Measurements from ENCODE around the gene CFAP69.

Gene CFAP69

DNA sequence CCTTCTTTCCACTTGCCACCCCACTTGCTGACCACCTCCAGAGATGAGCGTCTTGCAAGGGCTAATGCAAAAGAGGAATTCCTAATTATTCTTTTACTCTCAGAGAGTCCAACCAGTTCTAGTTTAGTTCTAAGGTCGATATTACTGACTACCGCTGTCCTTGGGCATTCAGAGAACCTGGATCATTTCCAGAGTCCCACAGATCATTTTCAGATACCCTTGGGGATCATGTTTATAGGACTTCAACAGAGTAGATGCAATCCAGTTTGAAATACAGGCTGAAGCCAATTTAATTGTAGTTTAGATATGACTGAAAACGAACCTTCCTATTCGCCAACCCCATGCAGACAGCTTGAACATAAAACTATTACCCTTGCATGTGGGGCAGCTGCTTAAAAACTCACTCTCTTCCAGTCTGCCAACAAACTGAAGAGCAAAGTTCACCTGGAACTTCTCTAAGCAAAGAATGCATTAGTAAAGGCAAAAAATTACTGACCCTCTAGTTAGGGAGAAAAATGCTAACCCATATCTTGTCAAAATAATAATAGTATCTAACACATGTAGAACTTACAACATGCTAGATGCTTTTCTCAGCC is 22.4 kb downstream of the CFAP69 start:
- no peak overlapping the region for H3K4me3 ChIP-seq (ENCODE audit: low read depth, low read length)
- TF ChIP-seq, protein P1, sequence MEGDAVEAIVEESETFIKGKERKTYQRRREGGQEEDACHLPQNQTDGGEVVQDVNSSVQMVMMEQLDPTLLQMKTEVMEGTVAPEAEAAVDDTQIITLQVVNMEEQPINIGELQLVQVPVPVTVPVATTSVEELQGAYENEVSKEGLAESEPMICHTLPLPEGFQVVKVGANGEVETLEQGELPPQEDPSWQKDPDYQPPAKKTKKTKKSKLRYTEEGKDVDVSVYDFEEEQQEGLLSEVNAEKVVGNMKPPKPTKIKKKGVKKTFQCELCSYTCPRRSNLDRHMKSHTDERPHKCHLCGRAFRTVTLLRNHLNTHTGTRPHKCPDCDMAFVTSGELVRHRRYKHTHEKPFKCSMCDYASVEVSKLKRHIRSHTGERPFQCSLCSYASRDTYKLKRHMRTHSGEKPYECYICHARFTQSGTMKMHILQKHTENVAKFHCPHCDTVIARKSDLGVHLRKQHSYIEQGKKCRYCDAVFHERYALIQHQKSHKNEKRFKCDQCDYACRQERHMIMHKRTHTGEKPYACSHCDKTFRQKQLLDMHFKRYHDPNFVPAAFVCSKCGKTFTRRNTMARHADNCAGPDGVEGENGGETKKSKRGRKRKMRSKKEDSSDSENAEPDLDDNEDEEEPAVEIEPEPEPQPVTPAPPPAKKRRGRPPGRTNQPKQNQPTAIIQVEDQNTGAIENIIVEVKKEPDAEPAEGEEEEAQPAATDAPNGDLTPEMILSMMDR (conservative IDR thresholded peaks at IDR 0.05; ENCODE audit: low read depth, low read length): no peak
- no peak for DNase-seq (ENCODE audit: low read depth)

DNA sequence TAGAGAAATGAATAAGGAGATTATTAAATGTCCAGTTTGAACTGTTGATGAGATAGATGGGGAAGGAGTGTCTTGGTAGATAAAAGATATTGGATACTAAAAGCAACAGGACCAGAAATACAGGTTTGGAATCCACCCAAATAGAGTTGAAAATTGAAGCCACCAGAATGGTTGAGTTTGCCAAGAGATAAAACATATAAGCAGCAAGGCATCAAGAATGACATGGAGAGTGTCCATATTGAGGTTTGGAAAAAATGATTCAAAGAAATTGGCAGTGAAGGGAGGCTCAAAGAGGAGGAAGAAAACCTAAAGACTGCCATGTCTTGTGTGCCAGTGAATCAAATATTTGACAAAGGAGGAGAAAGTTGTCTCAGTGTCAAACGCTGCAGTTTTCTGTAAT is 24.2 kb downstream of the CFAP69 start:
- TF ChIP-seq, protein P1 (conservative IDR thresholded peaks at IDR 0.05; ENCODE audit: low read depth, low read length): no peak
- no peak overlapping the region for H3K4me3 ChIP-seq (ENCODE audit: low read depth, low read length)
- DNase-seq (ENCODE audit: low read depth): no peak

DNA sequence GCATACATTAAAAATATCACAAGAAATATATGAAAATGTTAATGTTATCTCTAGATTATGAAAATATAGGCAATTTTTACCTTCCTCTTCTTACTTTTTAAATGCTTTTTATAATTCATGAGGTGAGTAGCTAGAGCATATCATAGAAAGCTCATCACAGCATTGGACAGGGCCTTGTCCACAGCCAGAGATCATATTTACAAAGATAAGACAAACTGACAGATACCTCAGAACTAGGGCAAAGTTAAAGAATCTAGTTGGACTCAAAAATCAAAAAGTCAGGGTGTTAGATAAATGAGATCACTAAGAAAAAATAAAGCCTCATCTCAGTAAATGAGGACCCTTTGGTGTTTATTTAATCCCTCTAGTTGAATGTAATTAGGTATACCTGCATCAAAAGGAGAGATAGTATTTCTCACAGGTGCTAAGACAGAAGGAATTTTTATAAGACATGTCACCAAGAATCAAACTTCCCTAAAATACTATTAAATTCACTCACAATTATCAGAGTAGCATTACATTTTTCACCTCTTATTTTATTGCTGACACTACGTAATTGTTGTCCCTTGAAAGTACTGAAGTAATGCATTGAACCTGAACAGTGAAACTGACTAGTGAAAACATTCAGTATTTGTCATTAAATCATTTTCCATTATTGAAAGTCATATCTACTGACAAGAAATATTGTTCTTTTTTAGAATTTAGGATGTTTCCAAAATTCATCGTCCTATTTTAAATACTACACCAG is 25.6 kb downstream of the CFAP69 start:
- TF ChIP-seq, protein P1 (conservative IDR thresholded peaks at IDR 0.05; ENCODE audit: low read depth, low read length): no peak
- H3K4me3 ChIP-seq (ENCODE audit: low read depth, low read length): no peak overlapping the region
- DNase-seq (ENCODE audit: low read depth): no peak

DNA sequence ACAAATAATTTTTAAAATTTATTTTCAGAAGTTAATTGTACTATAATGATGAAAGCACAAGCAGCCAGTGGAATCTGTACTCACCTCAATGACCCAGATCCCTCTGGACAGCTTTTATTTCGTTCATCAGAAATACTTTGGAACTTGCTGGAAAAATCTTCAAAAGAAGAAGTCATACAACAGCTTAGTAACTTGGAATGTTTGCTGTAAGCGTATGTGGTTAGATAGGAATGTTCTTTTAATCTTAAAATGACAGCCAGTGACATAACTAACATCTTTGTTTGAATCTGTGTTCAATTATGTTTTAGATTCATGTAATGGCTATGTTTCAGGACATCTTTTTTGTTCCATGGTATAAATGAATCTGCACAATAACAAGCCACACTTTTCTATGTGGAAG is 26.8 kb downstream of the CFAP69 start:
- H3K4me3 ChIP-seq (ENCODE audit: low read depth, low read length): no peak overlapping the region
- TF ChIP-seq, protein P1 (conservative IDR thresholded peaks at IDR 0.05; ENCODE audit: low read depth, low read length): no peak
- DNase-seq (ENCODE audit: low read depth): peak; percentile 69

DNA sequence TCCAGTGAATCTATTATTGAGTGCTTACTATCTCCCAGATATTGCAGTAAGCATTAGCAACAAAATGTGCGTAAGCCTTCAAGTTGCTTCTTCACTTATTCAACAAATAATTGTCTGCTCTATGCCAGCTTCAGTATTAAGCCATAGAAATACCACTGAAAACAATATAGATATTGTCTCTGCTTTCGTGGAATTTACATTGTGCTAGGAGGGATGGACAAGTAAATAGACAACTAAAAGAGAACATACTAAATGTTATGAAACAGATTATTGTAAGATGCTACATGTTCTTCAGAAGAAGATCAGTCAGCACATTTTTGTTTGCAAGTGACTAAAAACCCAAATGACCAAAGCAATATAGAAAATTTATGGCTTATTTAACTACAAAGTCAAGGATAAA is 27.3 kb downstream of the CFAP69 start:
- TF ChIP-seq, protein P1 (conservative IDR thresholded peaks at IDR 0.05; ENCODE audit: low read depth, low read length): no peak
- H3K4me3 ChIP-seq (ENCODE audit: low read depth, low read length): no peak overlapping the region
- DNase-seq (ENCODE audit: low read depth): no peak

DNA sequence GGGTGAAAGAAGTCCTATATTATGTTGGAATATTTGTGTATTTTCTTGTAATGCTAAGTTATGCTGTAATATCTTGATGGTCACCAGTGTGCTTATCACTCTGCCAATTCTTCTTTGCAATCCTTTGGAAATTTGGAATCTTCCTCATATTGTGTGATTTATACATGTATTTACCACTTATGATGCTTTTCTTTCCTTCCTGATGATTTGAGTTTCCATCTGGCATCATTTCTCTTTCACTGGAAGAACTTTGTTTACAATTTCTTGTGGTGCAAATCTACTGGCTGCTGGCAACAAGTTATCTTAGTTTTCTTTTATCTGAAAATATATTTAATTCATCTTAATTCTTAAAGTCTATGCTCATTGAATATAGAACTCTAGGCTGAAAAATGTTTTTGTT is 29.2 kb downstream of the CFAP69 start:
- TF ChIP-seq, protein P1 (conservative IDR thresholded peaks at IDR 0.05; ENCODE audit: low read depth, low read length): no peak
- no peak overlapping the region for H3K4me3 ChIP-seq (ENCODE audit: low read depth, low read length)
- DNase-seq (ENCODE audit: low read depth): no peak

Measured in choroid plexus epithelial cell (primary cell).